K562 (cell line): ENCODE measurements around the gene HSPA1L. TPM values are rescaled to one million over a fixed set of nuclear protein-coding genes. Genes with fewer than 3 reads are reported as not detected.
A peak's percentile ranks its signal among the peaks of the same experiment; 100 is the strongest.

Experiments
- HOXB6 ChIP-seq: fragments of 250-450 bp; sonication (Bioruptor Pico); IDR thresholded peaks from 2 replicates; pipeline ENCODE4 v1.5.1; 2022; ENCODE audit warnings: mild to moderate bottlenecking, borderline replicate concordance
- KLF1 ChIP-seq: fragments of 450-650 bp; IDR thresholded peaks from 2 replicates; pipeline ENCODE4 v1.6.1; 2016; ENCODE audit warnings: missing genetic modification characterization, missing compliant biosample characterization
- MAZ ChIP-seq, 2 experiments: fragments of 450-650 bp in 1 of 2; sonication (generic) in 1 of 2; formaldehyde crosslinking; IDR thresholded peaks in 1 of 2; conservative IDR thresholded peaks in 1 of 2; 2 replicates each; pipeline versions ENCODE4 v1.4.0 to v1.5.0; 2020; ENCODE audit warnings: mild to moderate bottlenecking in 1 of 2, missing genetic modification reagents in 1 of 2
- NR0B1 ChIP-seq: fragments of 450-650 bp; IDR thresholded peaks from one replicate; pipeline ENCODE4 v1.6.1; 2018; ENCODE audit warnings: mild to moderate bottlenecking, moderate library complexity; ENCODE audit not compliant: partially characterized antibody
- RAD51 ChIP-seq: fragments of 450-650 bp; IDR thresholded peaks from 2 replicates; pipeline ENCODE4 v1.7.1; 2016; ENCODE audit warnings: low read depth, mild to moderate bottlenecking, borderline replicate concordance
- RREB1 ChIP-seq: fragments of 250-450 bp; sonication (Bioruptor Pico); IDR thresholded peaks from 2 replicates; pipeline ENCODE4 v1.4.0; 2020
- SMARCC2 ChIP-seq: fragments of 450-650 bp; IDR thresholded peaks from 2 replicates; pipeline ENCODE4 v1.6.1; 2017; ENCODE audit warnings: antibody characterized with exemption, moderate library complexity, mild to moderate bottlenecking, low read depth
- THRA ChIP-seq: fragments of 450-650 bp; IDR thresholded peaks from 2 replicates; pipeline ENCODE4 v1.6.1; 2017; ENCODE audit warnings: mild to moderate bottlenecking, moderate library complexity
- YY1 ChIP-seq, 3 experiments: IDR thresholded peaks; 2 replicates each; pipeline ENCODE4 v1.6.1; 2011; ENCODE audit warnings: low read length in 2 of 3, mild to moderate bottlenecking in 2 of 3, moderate library complexity in 2 of 3, borderline replicate concordance in 1 of 3, control low read depth in 1 of 3, low read depth in 1 of 3; ENCODE audit not compliant: insufficient read depth in 3 of 3, insufficient replicate concordance in 2 of 3, control insufficient read depth in 1 of 3, insufficient read length in 1 of 3; ENCODE audit errors: extremely low read depth in 1 of 3
- ZBTB2 ChIP-seq: fragments of 450-650 bp; IDR thresholded peaks from 2 replicates; pipeline ENCODE4 v1.6.1; 2016; ENCODE audit warnings: antibody characterized with exemption
- ZEB2 ChIP-seq: fragments of 450-650 bp; IDR thresholded peaks from 2 replicates; pipeline ENCODE4 v1.6.1; 2016
- ZNF165 ChIP-seq: fragments of 250-450 bp; sonication (Bioruptor Pico); IDR thresholded peaks from 2 replicates; pipeline ENCODE4 v1.4.0; 2020; ENCODE audit warnings: borderline replicate concordance
- ZNF41 ChIP-seq: fragments of 250-450 bp; sonication (Bioruptor Pico); conservative IDR thresholded peaks from 2 replicates; pipeline ENCODE4 v1.4.0; 2020; ENCODE audit warnings: mild to moderate bottlenecking
- ZNF551 ChIP-seq: fragments of 250-450 bp; sonication (Bioruptor Pico); IDR thresholded peaks from 2 replicates; pipeline ENCODE4 v1.5.0; 2021; ENCODE audit warnings: mild to moderate bottlenecking, moderate library complexity
- polyA plus RNA-seq, 8 experiments: library from polyadenylated mRNA; depleted of rRNA in 4 of 8; stranded (reverse) in 5 of 8; unstranded in 3 of 8; fragments of >200 nt; fragmentation: Nextera tagmentation in 2 of 8; fragmentation: Illumina TruSeq in 1 of 8; extraction: Ambion mirVana in 2 of 8; extraction: Trizol in 1 of 8; gene quantifications; 2 replicates each; pipeline versions ENCODE4 v1.2.1 to v1.2.3, GENCODE V29; 2011 to 2014; ENCODE audit warnings: inconsistent platforms in 1 of 8, missing spikeins in 1 of 8
- total RNA-seq, 7 experiments: library from RNA; depleted of rRNA in 6 of 7; stranded (reverse); fragments of >200 nt in 6 of 7; fragmentation: Illumina TruSeq in 2 of 7; extraction: Trizol in 2 of 7; gene quantifications; 2 replicates each; pipeline versions ENCODE4 v1.2.1 to v1.2.3, GENCODE V29; 2011 to 2021; ENCODE audit warnings: low replicate concordance in 1 of 7

The HSPA1L gene
- total and polyA plus RNA-seq, 9 of the 15 experiments (the other 6 are each of a cell fraction or from before 2014, with no cell fraction given) = 0.14 to 2.1 (median 1.3) TPM

GRCh38 chr6:31834367-31835250, 19.5 kb upstream of the HSPA1L start (continued):
- peak; percentile 92 for TF ChIP-seq RREB1 (CRISPR knock-in tag)
- TF ChIP-seq SMARCC2 = peak; percentile 64
- 0 out of 2 replicates have a peak, but pooled peaks have one; percentile 12 for TF ChIP-seq RAD51
- peak; percentile 79 for TF ChIP-seq ZNF41 (CRISPR knock-in tag)
- peak; percentile 87 to 95 (median 93) for TF ChIP-seq YY1 (IDR thresholded peaks at IDR 0.05; ENCODE audit: borderline replicate concordance in 1 of 3, control insufficient read depth in 1 of 3, extremely low read depth in 1 of 3, insufficient read depth in 3 of 3, insufficient read length in 1 of 3, insufficient replicate concordance in 2 of 3, low read depth in 1 of 3, low read length in 2 of 3)
- TF ChIP-seq ZBTB2 = peak; percentile 92
- no peak for TF ChIP-seq THRA
- peak; percentile 62; the same call in 1 of the 2 replicates for TF ChIP-seq ZEB2
- TF ChIP-seq HOXB6 (CRISPR knock-in tag) = no peak; the same call in 1 of the 2 replicates
- TF ChIP-seq NR0B1 = no peak
- TF ChIP-seq ZNF551 (CRISPR knock-in tag) = no peak
- peak; percentile 80; the same call in 1 of the 2 replicates for TF ChIP-seq ZNF165 (CRISPR knock-in tag)
- TF ChIP-seq KLF1 (tag) = peak; percentile 79; the same call in 1 of the 2 replicates
- TF ChIP-seq MAZ (CRISPR knock-in tag; conservative IDR thresholded peaks at IDR 0.05 in 1 of 2, IDR thresholded peaks at IDR 0.05 in 1 of 2) = peak; percentile 81 to 92
